Thyroid gland (tissue), 4 donors: ENCODE data around the gene KITLG.

Experiments used
- POLR2A ChIP-seq, 2 donors: fragments of 450-650 bp; IDR thresholded peaks; one replicate each; pipeline ENCODE4 v1.6.1; 2017; ENCODE audit warnings: antibody characterized with exemption in 2 of 2, mild to moderate bottlenecking in 2 of 2, moderate library complexity in 1 of 2
- TF ChIP-seq, protein P1 (sequence below), 6 experiments: fragments of 200-600 bp in 3 of 6; fragments of 450-650 bp in 3 of 6; sonication (generic) in 3 of 6; IDR thresholded peaks; one replicate each; pipeline ENCODE4 v1.5.1; 2016 to 2019; ENCODE audit warnings: antibody characterized with exemption in 6 of 6, mild to moderate bottlenecking in 2 of 6, inconsistent platforms in 1 of 6, moderate library complexity in 1 of 6

GRCh38 chr12:88625356-88625755 lies 45.1 kb upstream of the KITLG start:
- TF ChIP-seq, protein P1, sequence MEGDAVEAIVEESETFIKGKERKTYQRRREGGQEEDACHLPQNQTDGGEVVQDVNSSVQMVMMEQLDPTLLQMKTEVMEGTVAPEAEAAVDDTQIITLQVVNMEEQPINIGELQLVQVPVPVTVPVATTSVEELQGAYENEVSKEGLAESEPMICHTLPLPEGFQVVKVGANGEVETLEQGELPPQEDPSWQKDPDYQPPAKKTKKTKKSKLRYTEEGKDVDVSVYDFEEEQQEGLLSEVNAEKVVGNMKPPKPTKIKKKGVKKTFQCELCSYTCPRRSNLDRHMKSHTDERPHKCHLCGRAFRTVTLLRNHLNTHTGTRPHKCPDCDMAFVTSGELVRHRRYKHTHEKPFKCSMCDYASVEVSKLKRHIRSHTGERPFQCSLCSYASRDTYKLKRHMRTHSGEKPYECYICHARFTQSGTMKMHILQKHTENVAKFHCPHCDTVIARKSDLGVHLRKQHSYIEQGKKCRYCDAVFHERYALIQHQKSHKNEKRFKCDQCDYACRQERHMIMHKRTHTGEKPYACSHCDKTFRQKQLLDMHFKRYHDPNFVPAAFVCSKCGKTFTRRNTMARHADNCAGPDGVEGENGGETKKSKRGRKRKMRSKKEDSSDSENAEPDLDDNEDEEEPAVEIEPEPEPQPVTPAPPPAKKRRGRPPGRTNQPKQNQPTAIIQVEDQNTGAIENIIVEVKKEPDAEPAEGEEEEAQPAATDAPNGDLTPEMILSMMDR (IDR thresholded peaks at IDR 0.05), result no peak
- no peak for TF ChIP-seq POLR2A (IDR thresholded peaks at IDR 0.05)
